Endothelial cell of umbilical vein (primary cell): ENCODE results near the gene SERPINB2. TPM values are rescaled to one million over a fixed set of nuclear protein-coding genes. Genes with fewer than 3 reads are reported as not detected.

ENCODE experiments used
- BruUV-seq: library from RNA; stranded (reverse); fragments of 400-500 nt; replicated peaks from 2 replicates; lab custom pipeline; 2021; lab: Mats Ljungman, UMichigan
- CTCF ChIA-PET: fragments of 300-600, 350-600 bp; sonication (Branson Sonifier 250); formaldehyde crosslinking; loops from one replicate; lab custom pipeline; 2021; ENCODE audit warnings: antibody characterized with exemption, inconsistent platforms; lab: Charles Lee
- POLR2A ChIA-PET: fragments of 300-600, 350-600 bp; sonication (Branson Sonifier 250); formaldehyde crosslinking; loops from one replicate; lab custom pipeline; 2021; ENCODE audit warnings: antibody characterized with exemption, inconsistent platforms; lab: Charles Lee
- DNase-seq: peaks from one replicate; pipeline ENCODE4 v3.0.0-alpha.2; 2011; ENCODE audit warnings: low read depth, low spot score
- FAIRE-seq: peaks from 2 replicates; lab custom pipeline; 2011; peaks lifted over from hg19 to GRCh38; lab: Jason Lieb, UNC
- H2AFZ ChIP-seq: 2 replicates; pipeline ENCODE4 v1.6.0; 2012; ENCODE audit warnings: low read depth, low read length, control low read depth, inconsistent platforms
- H3K27ac ChIP-seq: 2 replicates; pipeline ENCODE4 v1.5.1; 2011; ENCODE audit warnings: low read depth, mild to moderate bottlenecking, control low read depth, low read length, moderate library complexity; ENCODE audit not compliant: insufficient read depth
- H3K27me3 ChIP-seq, 2 experiments: 2 replicates each; pipeline versions ENCODE4 v1.6.0 to v1.6.1; 2011; ENCODE audit warnings: low read length in 2 of 2, mixed read lengths in 1 of 2; ENCODE audit not compliant: control insufficient read depth in 2 of 2, insufficient read depth in 2 of 2
- H3K36me3 ChIP-seq, 2 experiments: 2 replicates in 1 of 2; 3 replicates in 1 of 2; pipeline ENCODE4 v1.5.1; 2011; ENCODE audit warnings: low read length in 2 of 2, mild to moderate bottlenecking in 1 of 2, moderate library complexity in 1 of 2; ENCODE audit not compliant: control insufficient read depth in 2 of 2, insufficient read depth in 2 of 2; ENCODE audit errors: extremely low read depth in 1 of 2
- H3K4me1 ChIP-seq: 3 replicates; pipeline ENCODE4 v1.5.1; 2011; ENCODE audit warnings: mild to moderate bottlenecking, low read length; ENCODE audit not compliant: control insufficient read depth, insufficient read depth; ENCODE audit errors: extremely low read depth
- H3K4me2 ChIP-seq: 2 replicates; pipeline ENCODE4 v1.6.1; 2011; ENCODE audit warnings: low read length, control low read depth, mixed read lengths; ENCODE audit not compliant: insufficient read depth
- H3K4me3 ChIP-seq, 3 experiments: fragments of 200-600 bp in 1 of 3; sonication (generic), shearing (Covaris generic) in 1 of 3; replicated peaks in 1 of 3; 2 replicates each; pipeline ENCODE4 v1.5.1; 2011 to 2016; ENCODE audit warnings: control low read depth in 3 of 3, low read length in 3 of 3, mild to moderate bottlenecking in 2 of 3, inconsistent platforms in 1 of 3, low read depth in 1 of 3, moderate library complexity in 1 of 3; ENCODE audit not compliant: insufficient read depth in 1 of 3
- H3K79me2 ChIP-seq: 2 replicates; pipeline ENCODE4 v1.6.0; 2012; ENCODE audit warnings: low read length, inconsistent platforms; ENCODE audit not compliant: control insufficient read depth, insufficient read depth
- H3K9ac ChIP-seq: replicated peaks from 2 replicates; pipeline ENCODE3; 2011; ENCODE audit warnings: low read length, control low read depth; ENCODE audit not compliant: insufficient read depth; ENCODE audit errors: extremely low read depth
- H3K9me1 ChIP-seq: replicated peaks from 3 replicates; pipeline ENCODE4 v1.6.0; 2011; ENCODE audit warnings: mild to moderate bottlenecking, low read length; ENCODE audit not compliant: control insufficient read depth, insufficient read depth; ENCODE audit errors: extremely low read depth
- H3K9me3 ChIP-seq: replicated peaks from 2 replicates; pipeline ENCODE4 v1.5.1; 2012; ENCODE audit warnings: low read length, inconsistent platforms; ENCODE audit not compliant: control insufficient read depth, insufficient read depth
- H4K20me1 ChIP-seq: replicated peaks from 2 replicates; pipeline ENCODE3; 2011; ENCODE audit warnings: mild to moderate bottlenecking, low read length; ENCODE audit not compliant: control insufficient read depth, insufficient read depth; ENCODE audit errors: extremely low read depth
- CTCF ChIP-seq, 2 donors: IDR thresholded peaks; 1 replicate in 1 of 2; 2 replicates in 1 of 2; pipeline ENCODE4 v1.5.1; 2011; ENCODE audit warnings: low read length in 2 of 2, mild to moderate bottlenecking in 2 of 2, moderate library complexity in 2 of 2, control low read depth in 1 of 2, inconsistent platforms in 1 of 2, low read depth in 1 of 2; ENCODE audit not compliant: insufficient read depth in 1 of 2; ENCODE audit errors: extremely low read depth in 1 of 2
- EZH2 ChIP-seq: IDR thresholded peaks from 2 replicates; pipeline ENCODE4 v1.6.1; 2012; ENCODE audit warnings: borderline replicate concordance, low read depth, mild to moderate bottlenecking, moderate library complexity, low read length, inconsistent platforms; ENCODE audit not compliant: severe bottlenecking
- POLR2AphosphoS5 ChIP-seq: IDR thresholded peaks from 2 replicates; pipeline ENCODE4 v1.6.1; 2012; ENCODE audit warnings: low read depth, mild to moderate bottlenecking, control low read depth, low read length, moderate library complexity; ENCODE audit not compliant: insufficient read depth
- dilution Hi-C: fragments of 300-500 bp; cut with MboI; formaldehyde crosslinking; loops from one replicate; pipeline ENCODE4 v1.15.0; 2019; ENCODE audit warnings: low sequenced_read_pairs; ENCODE audit not compliant: extremely low pct_ligation_motif_present
- intact Hi-C: fragments of 100-400 bp; cut with micrococcal nuclease; formaldehyde crosslinking; loops from one replicate; pipeline ENCODE4 v1.10.0; 2022
- polyA plus RNA-seq, 4 experiments: library from polyadenylated mRNA; depleted of rRNA in 3 of 4; stranded (reverse) in 3 of 4; unstranded in 1 of 4; fragments of >200 nt; gene quantifications; 2 replicates each; pipeline versions ENCODE4 v1.2.1 to v1.2.3, GENCODE V29; 2011 to 2012; ENCODE audit warnings: missing spikeins in 1 of 4
- total RNA-seq: library from RNA; stranded (reverse); gene quantifications from 2 replicates; pipeline ENCODE4 v1.2.3, GENCODE V29; 2021

SERPINB2 gene
- total and polyA plus RNA-seq, 2 donors (not counting 3 experiments of a cell fraction or from before 2014, with no cell fraction given) = 0.24 to 2.5 TPM

GRCh38 chr18:63848159-63848558 is 39.3 kb upstream of the SERPINB2 start:
- Histone ChIP-seq H4K20me1 (no peaks in the 10 kb centered on the region), H3K27me3 (no peaks in the 10 kb centered on the region), H3K36me3 (no peaks in the 10 kb centered on the region), H3K4me1 (no peaks in the 10 kb centered on the region), H2AFZ (no peak overlapping the region), H3K9me1 (no peaks in the 10 kb centered on the region), H3K4me2 (no peak overlapping the region), H3K9ac (no peak overlapping the region), H3K79me2 (no peaks in the 10 kb centered on the region), H3K27ac (no peak overlapping the region), H3K4me3 (no peak overlapping the region), H3K9me3 (no peaks in the 10 kb centered on the region)
- TF ChIP-seq EZH2 (no peak), CTCF (IDR thresholded peaks at IDR 0.05; ENCODE audit: extremely low read depth in 1 of 2, insufficient read depth in 1 of 2, low read depth in 1 of 2, low read length in 2 of 2) (peak; percentile 56 to 57)
- dilution Hi-C loops (no loop called here), intact Hi-C loops (loop anchor here (1.0 to 5.0 kb wide), 3 partner anchors 88 to 330 kb away; no protein-coding TSS in a partner anchor)
- POLR2A ChIA-PET = no interaction called here
- peak; percentile 65 for FAIRE-seq
- CTCF ChIA-PET = interaction anchor here (1.2 to 2.0 kb wide), 2 partner anchors 88 to 337 kb away, joined by 4 to 10 read pairs; no protein-coding TSS in a partner anchor
- peak; percentile 62 for DNase-seq
- BruUV-seq = no TSS peak

GRCh38 chr18:63850020-63850419 is 37.5 kb upstream of the SERPINB2 start:
- FAIRE-seq = peak; percentile 8

More at GRCh38 chr18:63850020-63850419, 37.5 kb upstream of the SERPINB2 start:
- DNase-seq = peak; percentile 17
- Histone ChIP-seq H3K4me1 (no peaks in the 10 kb centered on the region), H4K20me1 (no peaks in the 10 kb centered on the region), H2AFZ (no peak overlapping the region), H3K4me3 (no peak overlapping the region), H3K36me3 (no peaks in the 10 kb centered on the region), H3K4me2 (no peak overlapping the region), H3K9me1 (no peaks in the 10 kb centered on the region), H3K9ac (no peak overlapping the region), H3K9me3 (no peaks in the 10 kb centered on the region), H3K79me2 (no peaks in the 10 kb centered on the region), H3K27ac (no peak overlapping the region), H3K27me3 (no peaks in the 10 kb centered on the region)
- peak; percentile 36 to 44 for TF ChIP-seq CTCF (IDR thresholded peaks at IDR 0.05; ENCODE audit: extremely low read depth in 1 of 2, insufficient read depth in 1 of 2, low read depth in 1 of 2, low read length in 2 of 2)
- no peak for TF ChIP-seq POLR2AphosphoS5
- POLR2A ChIA-PET = no interaction called here
- CTCF ChIA-PET = interaction anchor here (2.0 kb wide), 1 partner anchor 86 kb away, joined by 10 read pairs; no protein-coding TSS in a partner anchor
- BruUV-seq = no TSS peak
- intact Hi-C loops = no loop called here
- dilution Hi-C loops = no loop called here
